Adrenal gland (tissue), 5 donors: Measurements from ENCODE around the gene PRRT1B.

ENCODE experiments used
- CTCF ChIP-seq, 6 experiments: fragments of 450-650 bp in 4 of 6; fragments of 200-600 bp in 2 of 6; sonication (generic) in 1 of 6; IDR thresholded peaks; 1 replicate in 5 of 6; 2 replicates in 1 of 6; pipeline versions ENCODE4 v1.5.1 to v1.8.0; 2016 to 2021; ENCODE audit warnings: antibody characterized with exemption in 6 of 6, mild to moderate bottlenecking in 2 of 6, moderate library complexity in 1 of 6
- POLR2A ChIP-seq, 2 donors: fragments of 450-650 bp; IDR thresholded peaks; one replicate each; pipeline ENCODE4 v1.6.1; 2017; ENCODE audit warnings: antibody characterized with exemption in 2 of 2, mild to moderate bottlenecking in 2 of 2, moderate library complexity in 1 of 2
- donor health status: DM: no; HTN: no; CAD: no.

GRCh38 chr9:131543141-131543540 lies 2.2 kb upstream of the PRRT1B start:
- TF ChIP-seq CTCF (IDR thresholded peaks at IDR 0.05) (no peak), POLR2A (IDR thresholded peaks at IDR 0.05) (no peak)
